Heart left ventricle (tissue), 16 donors: ENCODE results near the gene GH1. TPM values are rescaled to one million over a fixed set of nuclear protein-coding genes. Genes with fewer than 3 reads are reported as not detected.
"Not testable (repeated sequence)": the region's sequence is repeated elsewhere in the genome, so short reads cannot be mapped to it uniquely, and the experiment has no call there.

Experiments
- ATAC-seq, 4 donors: fragments of 200-7000 bp; cut with Tn5 transposase; one replicate each; pipeline ENCODE4 v1.9.1; 2020 to 2022; ENCODE audit warnings: moderate library complexity in 4 of 4, mild to moderate bottlenecking in 3 of 4, moderate number of reproducible peaks in 1 of 4
- DNase-seq, 5 donors: peaks; one replicate each; pipeline ENCODE4 v3.0.0-alpha.2; 2020
- H3K27ac ChIP-seq, 12 donors: fragments of 200-600 bp; sonication (generic) in 4 of 12; one replicate each; pipeline versions ENCODE4 v1.5.0 to v1.8.0; 2016 to 2022; ENCODE audit warnings: mild to moderate bottlenecking in 2 of 12
- H3K27me3 ChIP-seq, 9 donors: fragments of 200-600 bp; sonication (generic) in 2 of 9; one replicate each; pipeline versions ENCODE4 v1.5.1 to v1.8.0; 2016 to 2022; ENCODE audit warnings: mild to moderate bottlenecking in 3 of 9
- H3K36me3 ChIP-seq, 9 donors: fragments of 200-600 bp; sonication (generic) in 2 of 9; one replicate each; pipeline versions ENCODE4 v1.5.0 to v1.8.0; 2018 to 2022; ENCODE audit warnings: mild to moderate bottlenecking in 2 of 9
- H3K4me1 ChIP-seq, 12 donors: fragments of 200-600 bp; sonication (generic) in 4 of 12; one replicate each; pipeline versions ENCODE4 v1.5.0 to v1.8.0; 2016 to 2022; ENCODE audit warnings: mild to moderate bottlenecking in 3 of 12
- H3K4me3 ChIP-seq, 12 donors: fragments of 200-600 bp; sonication (generic) in 4 of 12; one replicate each; pipeline versions ENCODE4 v1.5.0 to v1.8.0; 2017 to 2022; ENCODE audit warnings: mild to moderate bottlenecking in 9 of 12, moderate library complexity in 4 of 12
- H3K9me3 ChIP-seq, 12 donors: fragments of 200-600 bp; sonication (generic) in 4 of 12; one replicate each; pipeline versions ENCODE4 v1.5.0 to v1.8.0; 2016 to 2022; ENCODE audit warnings: mild to moderate bottlenecking in 1 of 12
- CTCF ChIP-seq, 12 donors: fragments of 200-600 bp; sonication (generic) in 4 of 12; IDR thresholded peaks; one replicate each; pipeline versions ENCODE4 v1.5.0 to v1.8.0; 2018 to 2022; ENCODE audit warnings: antibody characterized with exemption in 12 of 12, mild to moderate bottlenecking in 5 of 12
- WGBS, 4 donors: extraction: QIAGEN DNeasy Blood & Tissue Kit in 2 of 4; methylation state at CpG; one replicate each; pipeline versions ENCODE4 v1.1.5 to v1.1.7; 2013 to 2018; 5-methylcytosine and 5-hydroxymethylcytosine counted together
- intact Hi-C, 10 donors: fragments of 100-400 bp; cut with DNase I; formaldehyde crosslinking; loops; one replicate each; pipeline versions ENCODE4 v1.11.1 to v1.14.2; 2022
- polyA plus RNA-seq, 2 donors: library from polyadenylated mRNA; stranded (reverse); fragments of 200-250 nt; gene quantifications; one replicate each; pipeline ENCODE4 v1.2.3, GENCODE V29; 2013
- total RNA-seq, 9 donors: library from RNA; depleted of rRNA in 2 of 9; stranded (reverse); fragments of >200 nt in 2 of 9; fragmentation: NEBNext Ultra II Directional in 3 of 9; extraction: Animal tissue kit (Norgen Biotek cat#: 25700) in 3 of 9; gene quantifications; one replicate each; pipeline versions ENCODE4 v1.1.0 to v1.2.4, GENCODE V29; 2016 to 2023
- donor health status: ischemic (EF 13 %, LVEDD 7.1; RV severe dilation, severe dysfunction).
- donor health status: healthy with polysubstance abuse.
- donor health status: DM: no; HTN: yes; CAD: no.
- donor health status: DM: no; HTN: no; CAD: no.
- donor health status: ischemic (EF 25% LVEDD 6.9; RV normal size, moderate dysfunction).
- donor health status: ischemic (EF 25% LVEDD 5.7; RV mildly dilated, moderate dysfunction).
- donor health status: healthy.
- donor health status: DM: yes; HTN: yes; CAD: no.
- donor health status: ischemic (EF 35%, LVEDD 5.7; RV mildly dilated, moderate dysfunction).
- donor health status: nonischemic (EF 11% LVEDD 7.7; RV severe dilation, severe dysfunction).
- donor health status: DM: yes; HTN: yes; CAD: no.
- donor health status: PGD.
- donor health status: ischemic (EF 29% LVEDD 5.4; RV normal size, mild dysfunction).
- donor health status: nonischemic (EF 23%, LVEDD 6.1; RV moderate dilation, normal function).

Gene GH1
- total and polyA plus RNA-seq, 11 donors = not detected

- intact Hi-C loops = not testable (repeated sequence)
Observed at GRCh38 chr17:63903787-63904201, 14.8 kb downstream of the GH1 start.

DNA sequence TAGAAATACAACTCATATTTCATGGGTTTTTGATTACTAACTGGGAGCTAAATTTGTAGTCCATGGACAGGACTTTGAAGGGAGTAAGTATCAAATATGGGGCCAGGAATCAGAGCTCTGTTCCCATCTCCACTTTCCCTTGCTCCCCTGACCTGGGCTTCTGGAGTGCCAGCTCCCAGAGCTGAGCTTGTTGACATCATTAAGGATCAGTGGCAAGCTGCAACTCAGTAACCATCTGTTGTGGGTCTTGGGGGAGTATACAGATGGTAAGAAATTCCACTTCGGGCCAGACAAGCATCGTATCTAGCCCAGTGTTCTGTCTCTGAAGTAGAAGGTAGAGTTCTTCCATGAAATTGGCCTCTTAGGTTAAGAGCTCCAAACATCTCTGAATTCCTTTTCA, 16.7 kb downstream of the GH1 start:
- DNase-seq, ATAC-seq, intact Hi-C loops, H3K36me3 ChIP-seq, H3K9me3 ChIP-seq, H3K27me3 ChIP-seq, H3K27ac ChIP-seq, H3K4me3 ChIP-seq, H3K4me1 ChIP-seq: not testable (repeated sequence)
- 75 to 93% (median 83%) methylated on average over 2 of the region's 2 CpGs for WGBS, 4 donors

More at GRCh38 chr17:63903787-63904201, 14.8 kb downstream of the GH1 start:
- H3K9me3 ChIP-seq, H3K27me3 ChIP-seq, H3K27ac ChIP-seq, H3K4me3 ChIP-seq, H3K36me3 ChIP-seq, H3K4me1 ChIP-seq, DNase-seq: not testable (repeated sequence)
- TF ChIP-seq CTCF (IDR thresholded peaks at IDR 0.05) = peak; percentile 13 to 56 (median 34)
- WGBS, 4 donors = 29 to 34% (median 32%) methylated on average over 5 of the region's 5 CpGs
- ATAC-seq = peak in 1 of 4 donors; percentile 38

DNA sequence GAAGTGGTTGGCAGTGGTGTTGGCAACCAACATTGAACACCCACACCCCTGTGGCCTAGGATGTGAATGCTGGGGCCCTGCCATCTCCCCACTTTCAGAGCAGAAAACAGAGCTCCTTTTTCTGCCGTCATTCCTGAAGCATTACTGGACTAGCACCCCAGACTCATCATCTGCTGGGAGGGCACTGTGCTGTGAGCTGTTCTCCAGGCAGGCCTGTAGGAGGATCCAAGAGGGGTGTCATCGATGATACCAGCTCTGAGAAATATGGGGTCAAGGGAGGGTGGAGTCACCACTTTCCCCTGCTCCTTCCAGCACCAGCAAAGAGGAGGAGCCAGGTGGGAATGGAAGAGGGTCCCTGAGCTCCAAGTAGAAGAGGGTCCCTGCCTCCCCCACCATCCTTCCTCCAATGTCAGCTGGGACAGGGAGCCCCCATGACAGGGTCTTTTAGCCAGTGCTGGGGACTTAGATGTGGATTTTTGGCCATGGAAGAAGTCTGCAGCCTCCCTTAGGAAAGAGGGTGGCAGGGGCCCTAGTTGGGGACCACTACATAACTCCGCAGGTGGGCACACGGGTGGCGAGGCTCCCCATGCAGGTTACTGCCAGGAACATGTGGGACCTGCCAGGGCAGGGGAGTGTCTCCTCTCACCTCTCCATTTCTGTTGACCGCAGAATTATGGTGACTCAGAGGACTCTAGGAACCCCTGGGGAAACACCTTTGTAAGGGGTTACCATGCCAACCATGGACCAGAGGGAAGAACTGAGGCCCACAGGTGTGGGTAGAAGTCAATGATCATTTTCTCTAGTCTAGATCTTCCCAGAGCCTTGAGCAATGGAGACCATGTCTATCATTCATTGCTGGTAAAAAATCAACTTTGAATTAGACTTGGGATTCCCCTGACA, 19.5 kb downstream of the GH1 start:
- H3K27ac ChIP-seq, H3K9me3 ChIP-seq, H3K36me3 ChIP-seq, intact Hi-C loops, H3K4me3 ChIP-seq, H3K27me3 ChIP-seq, DNase-seq, H3K4me1 ChIP-seq: not testable (repeated sequence)
- WGBS, 4 donors = 87 to 95% (median 90%) methylated on average over 6 of the region's 6 CpGs
- peak in 1 of 4 donors; percentile 20 for ATAC-seq

DNA sequence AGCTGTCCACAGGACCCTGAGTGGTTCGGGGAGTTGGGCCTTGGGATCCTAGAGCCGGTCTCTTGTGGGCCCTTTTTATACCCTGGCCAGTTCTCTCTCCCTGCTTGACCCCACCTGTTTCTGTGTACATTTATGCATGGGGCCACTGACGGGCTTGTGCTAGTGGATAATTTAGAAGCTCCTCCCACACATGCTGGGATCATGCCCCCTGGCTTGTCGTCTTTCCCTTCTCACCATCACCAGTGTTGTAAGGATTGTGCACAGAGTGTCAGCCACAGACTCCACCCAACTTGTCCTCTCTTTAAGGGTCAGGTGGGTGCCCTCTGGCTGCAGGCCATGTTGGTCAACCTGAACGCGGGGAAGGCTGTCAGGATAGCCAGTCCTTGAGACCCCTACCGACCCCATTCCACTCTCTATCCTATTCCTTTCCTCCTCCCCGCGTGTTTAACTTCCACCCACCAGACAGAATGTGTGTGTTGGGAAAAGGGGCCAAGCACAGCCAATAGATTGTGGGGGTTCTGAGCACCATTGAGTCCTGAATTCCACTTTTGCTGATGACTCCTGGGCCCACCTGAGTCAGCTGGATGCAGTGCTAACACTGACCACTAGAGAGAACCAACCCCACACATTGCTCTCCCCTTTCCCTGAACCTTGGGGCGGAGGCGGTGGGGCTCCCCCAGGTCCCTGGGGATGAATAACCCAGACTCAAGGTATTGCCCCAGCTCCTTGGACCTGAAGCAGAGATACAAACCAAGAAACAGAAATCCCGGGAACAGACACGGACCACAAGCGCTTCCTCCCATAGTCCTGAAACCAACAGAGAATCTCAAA, 21.9 kb downstream of the GH1 start, which contains the start of gene CSH1:
Gene CSH1 (minus strand): TSS at position 51 of the 831 bp plus-strand sequence. CDS start 63 bp downstream, outside the sequence.
- DNase-seq, H3K9me3 ChIP-seq, intact Hi-C loops, H3K4me3 ChIP-seq, H3K36me3 ChIP-seq, H3K27ac ChIP-seq, H3K4me1 ChIP-seq, ATAC-seq, H3K27me3 ChIP-seq: not testable (repeated sequence)
- 83 to 94% (median 85%) methylated on average over 6 to 10 of the region's 14 CpGs for WGBS, 4 donors

- H3K4me3 ChIP-seq, H3K36me3 ChIP-seq, H3K4me1 ChIP-seq, DNase-seq, intact Hi-C loops, H3K27me3 ChIP-seq, H3K9me3 ChIP-seq, H3K27ac ChIP-seq, ATAC-seq: not testable (repeated sequence)
- 89 to 100% (median 97%) methylated on average over 2 to 10 of the region's 10 CpGs for WGBS, 4 donors
Observed at GRCh38 chr17:63894821-63895220, 23.8 kb downstream of the GH1 start.

DNA sequence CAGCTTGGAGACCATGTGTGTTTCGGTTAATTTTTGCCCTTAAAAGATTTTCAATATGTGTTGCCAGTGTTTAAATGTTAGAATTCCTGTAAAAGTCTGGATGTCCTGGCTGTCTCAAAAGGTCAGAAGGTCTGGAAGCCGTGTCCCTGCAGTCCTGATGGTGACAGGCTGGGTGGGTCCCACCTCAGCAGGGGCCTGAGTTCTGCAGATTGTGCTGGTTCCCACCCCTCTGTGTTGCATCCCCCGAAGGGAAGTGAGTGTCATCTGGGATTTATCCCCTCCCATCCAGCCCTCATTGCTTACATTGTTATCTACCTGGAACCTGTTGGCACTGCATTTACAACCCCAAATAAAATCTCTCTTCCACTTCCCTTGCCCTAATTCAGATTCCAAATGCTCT, 24.6 kb downstream of the GH1 start:
- H3K4me1 ChIP-seq, H3K36me3 ChIP-seq, ATAC-seq, H3K9me3 ChIP-seq, H3K4me3 ChIP-seq, DNase-seq, intact Hi-C loops, H3K27me3 ChIP-seq, H3K27ac ChIP-seq: not testable (repeated sequence)
- 52 to 63% (median 57%) methylated on average over 2 to 3 of the region's 3 CpGs for WGBS, 4 donors
